NT2/D1 (cell line): ENCODE data around the gene ALKBH6.
A peak's percentile ranks its signal among the peaks of the same experiment; 100 is the strongest.

ENCODE experiments used
- DNase-seq: peaks from one replicate; pipeline ENCODE4 v3.0.0-alpha.2; 2011; ENCODE audit warnings: low read depth, low spot score
- H3K27me3 ChIP-seq: 2 replicates; pipeline ENCODE4 v1.6.0; 2011; ENCODE audit warnings: mild to moderate bottlenecking; ENCODE audit not compliant: insufficient read length, insufficient read depth
- H3K36me3 ChIP-seq: 2 replicates; pipeline ENCODE4 v1.6.1; 2011; ENCODE audit warnings: mild to moderate bottlenecking, low read length, mixed read lengths; ENCODE audit not compliant: insufficient read depth, insufficient read length
- H3K4me1 ChIP-seq: 2 replicates; pipeline ENCODE4 v1.5.1; 2011; ENCODE audit not compliant: insufficient read depth, insufficient read length
- H3K4me3 ChIP-seq: 2 replicates; pipeline ENCODE4 v1.5.1; 2011; ENCODE audit warnings: low read depth; ENCODE audit not compliant: insufficient read length
- H3K9ac ChIP-seq: 2 replicates; pipeline ENCODE4 v1.6.0; 2011; ENCODE audit warnings: low read depth; ENCODE audit not compliant: insufficient read length
- H3K9me3 ChIP-seq: 2 replicates; pipeline ENCODE4 v1.5.1; 2011; ENCODE audit warnings: mild to moderate bottlenecking, low read length; ENCODE audit not compliant: insufficient read depth
- SUZ12 ChIP-seq: IDR thresholded peaks from 2 replicates; pipeline ENCODE4 v1.6.1; 2011; ENCODE audit not compliant: insufficient read length, insufficient read depth; ENCODE audit errors: extremely low read depth
- YY1 ChIP-seq: IDR thresholded peaks from 2 replicates; pipeline ENCODE4 v1.6.1; 2011; ENCODE audit not compliant: insufficient read length, insufficient read depth
- ZNF274 ChIP-seq: IDR thresholded peaks from 2 replicates; pipeline ENCODE4 v1.6.1; 2011; ENCODE audit warnings: mild to moderate bottlenecking, low read depth, low read length

The ALKBH6 gene

DNA sequence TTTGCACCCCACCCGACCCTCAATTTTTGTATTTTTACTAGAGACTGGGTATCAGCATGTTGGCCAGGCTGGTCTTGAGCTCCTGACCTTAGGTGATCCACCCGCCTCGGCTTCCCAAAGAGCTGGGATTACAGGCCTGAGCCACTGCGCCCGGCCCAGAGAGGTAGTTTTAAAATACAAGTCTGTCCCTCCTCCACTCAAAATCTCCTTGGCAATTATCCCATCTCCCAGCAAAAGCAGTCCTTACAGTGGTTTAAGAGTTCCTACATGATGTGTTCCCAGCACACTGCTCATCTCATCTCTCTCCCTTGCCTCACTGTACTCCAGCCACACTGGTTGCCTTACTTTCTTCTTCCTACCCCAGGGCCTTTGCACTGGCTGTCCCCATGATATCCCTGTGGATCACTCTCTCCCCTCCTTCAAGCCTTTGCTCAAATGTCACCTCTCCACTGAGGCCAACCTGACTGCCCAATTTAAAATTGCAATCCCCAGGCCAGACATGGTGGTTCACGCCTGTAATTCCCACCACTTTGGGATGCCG lies 53.5 kb downstream of the ALKBH6 start:
- H3K9me3 ChIP-seq: no peaks in the 10 kb centered on the region
- no peak overlapping the region for H3K9ac ChIP-seq
- H3K36me3 ChIP-seq: no peaks in the 10 kb centered on the region
- peaks cover 52% of the 10 kb centered on the region for H3K27me3 ChIP-seq
- DNase-seq: no peak
- TF ChIP-seq ZNF274: no peak
- no peak for TF ChIP-seq SUZ12
- no peak for TF ChIP-seq YY1
- peaks cover 9% of the 10 kb centered on the region for H3K4me1 ChIP-seq
- no peak overlapping the region for H3K4me3 ChIP-seq

- Histone ChIP-seq H3K9me3 (no peaks in the 10 kb centered on the region), H3K4me3 (no peak overlapping the region), H3K36me3 (no peaks in the 10 kb centered on the region), H3K27me3 (peaks cover 52% of the 10 kb centered on the region), H3K9ac (peak overlapping the region; percentile 56), H3K4me1 (peaks cover 9% of the 10 kb centered on the region)
- no peak for TF ChIP-seq SUZ12
- TF ChIP-seq YY1: no peak
- TF ChIP-seq ZNF274: no peak
- no peak for DNase-seq
These were observed 54.1 kb downstream of the ALKBH6 start for GRCh38 chr19:35959968-35960320.
